NCI-H526 treated with DMSO at 0.1 percent for 48 hours (cell line): ENCODE data around the gene KRTAP12-1.
"Not testable (repeated sequence)": the region's sequence is repeated elsewhere in the genome, so short reads cannot be mapped to it uniquely, and the experiment has no call there.

ENCODE experiments used
- DNase-seq: peaks from one replicate; lab custom pipeline; 2025; lab: John Stamatoyannopoulos, UW

The KRTAP12-1 gene

DNA sequence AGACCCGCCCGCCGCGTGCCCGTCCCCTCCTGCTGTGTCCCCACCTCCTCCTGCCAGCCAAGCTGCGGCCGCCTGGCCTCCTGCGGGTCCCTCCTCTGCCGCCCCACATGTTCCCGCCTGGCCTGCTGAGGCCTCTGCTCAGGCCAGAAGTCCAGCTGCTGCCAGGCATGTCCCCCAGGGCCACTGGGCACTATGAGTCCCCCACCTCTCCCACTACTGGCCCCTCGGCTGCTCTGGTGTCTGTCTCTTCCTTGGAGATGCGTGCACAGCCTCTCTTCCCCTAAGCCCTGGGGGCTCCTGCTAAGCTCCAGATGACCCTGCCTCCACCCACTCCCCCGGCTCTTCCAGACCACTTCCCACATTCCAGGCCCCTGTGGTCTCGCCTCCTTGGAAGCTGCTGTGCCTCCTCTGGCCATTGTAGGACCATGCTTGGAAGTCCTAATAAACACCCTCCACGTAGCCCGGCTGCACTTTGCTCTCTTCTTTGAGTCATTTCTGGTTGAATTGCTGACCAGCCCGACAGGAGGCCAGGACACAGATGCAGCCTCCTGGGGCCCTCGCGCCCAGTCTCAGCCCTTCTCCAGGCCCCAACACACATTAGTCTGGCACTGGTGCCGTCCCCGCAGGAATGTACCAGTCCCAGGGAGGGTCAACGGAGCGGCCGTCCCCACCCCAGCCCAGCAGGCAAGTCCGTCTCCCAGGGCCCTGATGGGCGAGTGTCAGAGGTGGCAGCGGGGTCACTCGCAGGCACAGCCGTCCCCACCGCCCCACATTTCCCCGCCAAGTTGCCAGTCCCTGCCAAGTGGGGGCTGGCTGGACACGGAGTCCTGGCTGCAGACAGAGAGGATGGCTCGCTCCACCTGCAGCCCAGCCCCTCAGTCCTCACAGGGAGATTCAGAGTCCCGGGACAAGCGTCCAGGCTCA, 16.1 kb upstream of the KRTAP12-1 start:
- no peak for DNase-seq

DNA sequence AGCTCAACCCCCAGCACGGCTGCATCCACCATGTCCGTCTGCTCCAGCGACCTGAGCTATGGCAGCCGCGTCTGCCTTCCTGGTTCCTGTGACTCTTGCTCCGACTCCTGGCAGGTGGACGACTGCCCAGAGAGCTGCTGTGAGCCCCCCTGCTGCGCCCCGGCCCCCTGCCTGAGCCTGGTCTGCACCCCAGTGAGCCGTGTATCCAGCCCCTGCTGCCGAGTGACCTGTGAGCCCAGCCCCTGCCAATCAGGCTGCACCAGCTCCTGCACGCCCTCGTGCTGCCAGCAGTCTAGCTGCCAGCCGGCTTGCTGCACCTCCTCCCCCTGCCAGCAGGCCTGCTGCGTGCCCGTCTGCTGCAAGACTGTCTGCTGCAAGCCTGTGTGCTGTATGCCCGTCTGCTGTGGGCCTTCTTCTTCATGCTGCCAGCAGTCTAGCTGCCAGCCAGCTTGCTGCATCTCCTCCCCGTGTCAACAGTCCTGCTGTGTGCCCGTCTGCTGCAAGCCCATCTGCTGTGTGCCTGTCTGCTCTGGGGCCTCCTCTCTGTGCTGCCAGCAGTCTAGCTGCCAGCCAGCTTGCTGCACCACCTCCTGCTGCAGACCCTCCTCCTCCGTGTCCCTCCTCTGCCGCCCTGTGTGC, 15.3 kb upstream of the KRTAP12-1 start, which contains the start of gene KRTAP10-12:
TSS of gene KRTAP10-12 (plus strand) at position 1 of the 639 bp plus-strand sequence. CDS start at position 31, 30 bp downstream.
- not testable (repeated sequence) for DNase-seq

DNA sequence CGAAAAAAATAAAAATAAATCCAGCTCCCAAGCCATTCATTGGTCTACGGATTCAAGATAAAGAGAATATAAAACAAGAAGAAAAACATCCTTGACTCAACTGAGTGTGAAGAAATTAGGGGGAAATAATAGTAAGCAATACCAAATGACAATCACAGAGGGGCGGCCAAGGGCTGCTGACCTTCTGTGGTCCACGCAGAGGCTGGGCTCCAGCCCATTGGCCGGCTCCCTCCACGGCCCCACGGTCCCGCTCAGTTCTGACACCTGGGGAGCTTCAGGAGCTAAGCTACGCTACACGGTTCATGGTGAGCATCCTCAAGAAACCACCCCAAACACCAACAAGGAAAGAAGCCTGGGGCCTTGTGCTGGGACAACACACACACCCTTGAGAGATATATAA, 14.6 kb upstream of the KRTAP12-1 start:
- no peak for DNase-seq

DNA sequence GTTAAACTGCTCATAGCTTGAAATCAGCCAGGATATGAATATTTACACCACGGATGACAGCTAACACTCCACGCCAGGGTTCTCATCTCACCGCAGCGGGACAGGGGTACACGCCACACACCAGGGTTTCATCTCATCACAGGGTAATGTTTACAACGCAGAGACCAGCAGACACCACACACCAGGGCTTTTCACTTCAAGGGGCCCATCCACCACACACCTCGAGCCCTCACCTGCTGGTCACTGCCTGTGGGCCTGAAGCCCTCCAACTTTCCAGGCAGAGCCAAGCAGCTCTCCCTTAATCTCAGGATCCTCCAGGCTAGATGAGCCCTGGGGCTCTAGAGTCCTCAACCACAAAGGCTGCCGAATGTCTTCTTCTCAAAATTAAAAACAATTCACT, 13.7 kb upstream of the KRTAP12-1 start:
- no peak for DNase-seq

DNA sequence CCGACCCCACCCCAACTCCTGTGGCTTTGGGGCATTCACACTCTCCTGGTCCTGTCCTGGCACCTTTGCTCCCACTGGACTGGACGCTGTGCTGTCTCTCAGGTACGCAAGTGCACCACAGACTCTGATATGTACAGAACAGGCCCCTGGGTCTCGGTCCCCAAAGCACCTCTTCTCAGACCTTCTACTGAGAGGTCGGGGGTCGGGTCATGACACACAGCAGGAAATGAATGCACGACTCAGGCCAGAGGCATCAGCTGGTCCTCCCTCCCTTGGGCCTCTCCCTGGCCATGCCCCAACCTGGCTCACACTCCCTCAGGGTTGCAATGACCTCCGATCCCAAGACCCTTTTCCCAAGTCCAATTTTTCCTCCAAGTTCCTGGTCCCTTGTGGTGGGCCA, 13.2 kb upstream of the KRTAP12-1 start:
- no peak for DNase-seq

DNA sequence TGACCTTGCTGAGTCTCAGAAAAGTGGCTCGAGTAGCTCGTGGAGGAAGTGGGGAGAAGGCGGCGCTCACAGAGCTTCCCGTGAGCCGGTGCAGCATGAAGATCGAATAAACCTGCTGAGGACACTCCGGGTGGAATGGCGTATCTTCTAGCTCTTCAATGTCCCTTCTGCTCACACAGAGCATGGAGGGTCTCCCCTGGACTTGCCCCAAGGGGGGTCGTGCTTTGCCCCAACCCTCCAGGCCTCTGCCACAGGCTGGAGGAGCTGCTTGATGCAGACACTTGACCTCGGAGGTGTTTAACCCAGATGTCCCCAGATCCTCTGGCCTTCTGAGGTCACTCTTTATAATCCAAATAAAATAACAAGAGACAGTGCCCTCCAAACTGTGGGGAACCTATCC, 12.8 kb upstream of the KRTAP12-1 start:
- no peak for DNase-seq

DNA sequence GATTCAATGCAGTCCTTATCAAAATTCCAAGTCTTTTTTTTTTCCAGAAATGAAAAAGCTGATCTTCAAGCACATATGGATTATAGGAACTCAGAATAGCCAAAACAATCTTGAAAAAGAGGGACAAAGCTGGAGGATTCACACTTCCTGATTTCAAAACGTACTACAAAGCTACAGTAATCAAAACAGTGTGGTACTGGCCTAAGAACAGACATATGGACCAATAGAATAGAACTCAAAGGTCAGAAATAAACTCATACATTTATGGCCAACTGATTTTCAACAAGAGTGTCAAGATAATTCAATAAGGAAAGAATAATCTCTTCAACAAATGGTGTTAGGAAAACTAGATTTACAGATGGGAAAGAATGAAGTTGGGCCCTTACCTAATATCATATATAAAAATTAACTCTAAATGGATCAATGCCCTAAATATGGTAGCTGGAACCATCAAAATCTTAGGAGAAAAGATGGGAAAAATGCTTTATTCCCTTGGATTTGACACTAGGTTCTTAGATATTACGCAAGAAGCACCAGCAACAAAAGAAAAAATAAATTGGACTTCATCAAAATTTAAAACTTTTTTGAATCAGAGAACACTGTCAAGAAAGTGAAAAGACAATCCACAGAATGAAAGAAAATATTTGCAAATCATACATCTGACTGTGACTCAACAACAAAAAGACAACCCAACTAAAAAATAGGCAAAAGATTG, 11.0 kb upstream of the KRTAP12-1 start:
- DNase-seq, result no peak

DNA sequence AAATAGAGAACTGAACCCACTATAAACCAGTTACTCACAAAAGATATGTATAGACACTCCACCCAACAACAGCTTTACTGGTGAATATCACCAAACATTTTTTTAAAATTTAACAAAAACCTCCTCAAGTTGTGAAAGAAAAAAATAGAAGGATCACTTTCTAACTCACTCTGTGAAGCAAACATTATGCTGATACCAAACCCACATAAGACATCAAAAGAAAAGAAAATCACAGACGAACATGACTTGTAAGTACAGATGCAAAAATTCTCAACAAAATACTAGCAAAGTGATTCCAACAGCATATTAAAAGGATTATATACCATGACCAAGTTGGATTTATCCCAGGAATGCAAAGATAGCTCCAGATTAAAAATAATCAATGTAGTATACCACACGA, 9.7 kb upstream of the KRTAP12-1 start:
- no peak for DNase-seq

DNA sequence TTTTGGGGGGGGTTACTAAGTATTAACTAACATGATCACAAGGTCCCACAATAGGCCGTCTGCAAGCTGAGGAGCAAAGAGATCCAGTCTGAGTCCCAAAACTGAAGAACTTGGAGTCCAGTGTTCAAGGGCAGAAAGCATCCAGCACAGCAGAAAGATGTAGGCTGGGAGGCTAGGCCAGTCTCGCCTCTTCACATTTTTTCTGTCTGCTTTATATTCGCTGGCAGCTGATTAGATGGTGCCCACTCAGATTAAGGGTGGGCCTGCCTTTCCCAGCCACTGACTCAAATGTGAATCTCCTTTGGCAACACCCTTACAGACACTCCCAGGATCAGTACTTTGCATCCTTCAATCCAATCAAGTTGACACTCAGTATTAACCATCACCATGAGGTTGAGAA, 7.8 kb upstream of the KRTAP12-1 start:
- DNase-seq, result not testable (repeated sequence)

DNA sequence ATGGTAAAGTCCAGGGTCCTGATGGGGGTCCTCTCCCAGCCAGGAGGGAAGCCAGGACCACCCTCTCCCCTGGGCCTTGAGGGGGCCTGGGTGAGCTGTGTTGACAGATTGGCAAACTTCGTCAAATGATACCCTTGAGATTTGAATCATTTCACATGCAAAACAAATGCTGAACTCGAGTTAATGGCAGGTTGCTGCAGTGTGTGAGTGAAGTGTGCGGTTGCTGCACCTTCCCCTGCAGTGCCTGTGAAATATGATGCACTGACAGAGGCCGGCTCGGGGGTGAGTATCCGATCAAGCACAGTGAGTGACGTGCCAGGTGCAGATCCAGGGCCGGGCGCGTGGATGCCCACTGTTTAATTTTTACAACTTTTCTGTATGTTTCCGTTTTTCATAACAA, 5.7 kb upstream of the KRTAP12-1 start:
- DNase-seq, result peak; percentile 10

DNA sequence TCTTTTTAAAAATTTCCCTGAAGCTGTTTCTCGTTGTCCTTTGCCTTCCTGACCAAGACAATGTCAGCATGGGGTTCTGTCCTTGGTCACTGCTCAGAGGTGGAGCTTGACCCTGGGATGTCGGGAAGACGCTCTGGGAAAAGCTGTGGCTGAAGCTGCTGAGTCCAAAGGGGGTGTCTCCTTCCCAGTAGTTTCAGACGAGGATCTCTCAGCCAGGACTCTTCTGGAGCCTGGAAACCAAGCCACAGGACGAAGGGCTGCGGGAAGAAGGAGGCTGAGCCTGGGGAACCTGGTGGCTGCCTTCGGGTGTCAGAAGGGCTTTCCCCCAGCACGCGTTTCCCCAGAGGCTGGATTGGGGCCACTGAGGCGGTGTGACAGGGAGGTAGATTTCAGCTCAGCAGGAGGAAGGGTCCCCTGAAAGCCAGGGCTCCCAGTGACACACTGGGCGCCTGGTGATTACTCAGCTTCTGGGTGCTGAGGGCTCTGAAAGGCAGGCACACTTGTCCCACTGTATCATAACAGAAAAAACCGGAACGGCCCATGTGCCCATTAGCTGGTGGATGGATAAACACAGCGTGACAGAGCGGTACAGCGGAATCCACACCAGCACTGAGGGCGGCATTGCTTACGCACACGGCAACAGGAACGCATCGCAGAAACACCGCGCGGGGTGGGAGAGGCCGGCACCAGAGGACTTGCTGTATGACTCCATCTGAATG, 5.0 kb upstream of the KRTAP12-1 start:
- DNase-seq, result no peak

DNA sequence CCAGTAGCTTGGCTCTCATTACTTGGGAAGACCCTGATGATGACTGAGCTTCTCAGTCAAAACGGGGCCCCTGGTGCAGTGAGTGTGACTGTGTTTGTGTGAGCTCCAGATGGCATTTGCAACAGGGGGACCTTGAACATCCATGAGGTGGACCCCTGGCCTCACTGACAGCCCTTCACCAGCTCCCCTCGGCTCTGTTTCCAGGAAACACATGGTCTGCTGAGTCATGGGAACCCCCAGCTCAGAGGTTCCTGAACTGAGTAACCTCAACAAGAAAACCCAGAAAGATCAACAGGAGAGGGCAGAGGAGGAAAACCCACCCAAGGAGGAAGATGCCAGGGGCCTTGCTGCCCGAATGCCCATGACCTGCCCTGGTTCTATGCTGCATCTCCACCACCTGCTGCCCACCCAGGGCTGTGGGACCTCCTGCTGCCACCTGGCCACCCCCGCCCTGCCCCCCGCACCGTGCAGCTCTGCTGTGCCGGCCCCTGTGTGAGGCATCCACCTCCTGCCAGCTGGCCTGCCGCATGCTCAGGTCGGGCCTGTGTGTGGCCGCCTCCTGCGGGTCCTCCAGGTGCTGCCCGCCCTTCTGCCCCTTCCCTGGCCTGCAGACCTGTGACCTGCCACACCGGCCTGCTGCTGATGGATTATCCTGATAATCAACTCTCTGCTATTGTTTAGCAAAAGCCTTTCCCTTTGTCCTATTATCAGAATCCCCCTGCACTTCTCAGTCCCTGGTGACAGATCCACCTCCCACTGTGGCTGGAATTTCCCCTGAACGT, 4.2 kb upstream of the KRTAP12-1 start:
- DNase-seq, result no peak

DNA sequence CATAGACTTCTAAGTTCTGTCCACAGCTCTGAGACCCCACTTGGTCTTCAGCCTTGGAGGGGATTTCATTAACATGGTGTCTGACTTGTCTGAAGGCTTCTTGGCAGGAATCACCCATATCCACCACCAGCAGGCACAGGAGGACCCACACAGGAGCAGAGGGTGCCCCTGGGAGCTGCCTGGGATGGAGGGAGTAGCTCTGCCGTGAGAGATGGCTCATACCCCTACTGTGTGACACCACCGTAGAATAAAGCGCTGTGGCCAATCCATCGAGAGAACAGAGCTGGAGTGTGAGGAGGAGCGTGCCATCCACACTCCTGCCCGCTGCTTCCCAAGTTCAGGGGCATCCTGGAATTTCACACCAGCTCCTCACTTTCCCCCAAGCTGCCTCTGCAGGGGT, 3.1 kb upstream of the KRTAP12-1 start:
- not testable (repeated sequence) for DNase-seq

DNA sequence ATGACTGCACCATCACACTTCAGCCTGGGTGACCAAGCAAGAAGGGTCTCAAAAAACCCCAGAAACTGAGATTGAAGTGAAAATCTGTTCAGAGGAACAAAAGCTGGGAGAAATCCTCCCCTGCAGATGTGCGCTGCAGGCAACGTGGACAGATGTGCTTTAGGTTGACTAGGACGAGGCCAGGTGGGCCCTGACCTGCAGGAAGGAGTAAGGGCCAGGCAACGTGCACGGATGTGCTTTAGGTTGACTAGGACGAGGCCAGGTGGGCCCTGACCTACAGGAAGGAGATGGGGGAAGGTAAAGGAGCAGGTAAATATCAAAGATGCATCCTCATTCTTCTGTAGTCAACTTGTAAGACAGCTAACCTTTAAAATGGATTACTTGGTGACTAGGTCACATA, 2.5 kb upstream of the KRTAP12-1 start:
- no peak for DNase-seq

DNA sequence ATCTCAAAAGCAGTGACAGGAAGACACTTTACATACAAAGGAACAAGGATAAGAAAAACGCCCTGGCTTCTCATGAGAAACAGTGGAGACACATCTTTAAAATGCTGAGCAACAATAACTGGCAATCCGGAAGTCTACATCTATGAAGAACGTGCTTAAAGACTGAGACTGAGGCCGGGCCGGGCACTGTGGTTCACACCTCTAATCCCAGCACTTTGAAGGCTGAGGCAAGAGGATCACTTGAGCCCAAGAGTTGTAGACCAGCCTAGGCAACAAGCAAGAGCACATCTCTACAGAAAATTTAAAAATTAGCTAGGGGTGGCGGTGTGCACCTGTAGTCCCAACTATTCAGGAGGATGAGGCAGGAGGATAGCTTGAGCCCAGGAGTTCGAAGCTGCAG, 2.1 kb upstream of the KRTAP12-1 start:
- DNase-seq, result no peak

DNA sequence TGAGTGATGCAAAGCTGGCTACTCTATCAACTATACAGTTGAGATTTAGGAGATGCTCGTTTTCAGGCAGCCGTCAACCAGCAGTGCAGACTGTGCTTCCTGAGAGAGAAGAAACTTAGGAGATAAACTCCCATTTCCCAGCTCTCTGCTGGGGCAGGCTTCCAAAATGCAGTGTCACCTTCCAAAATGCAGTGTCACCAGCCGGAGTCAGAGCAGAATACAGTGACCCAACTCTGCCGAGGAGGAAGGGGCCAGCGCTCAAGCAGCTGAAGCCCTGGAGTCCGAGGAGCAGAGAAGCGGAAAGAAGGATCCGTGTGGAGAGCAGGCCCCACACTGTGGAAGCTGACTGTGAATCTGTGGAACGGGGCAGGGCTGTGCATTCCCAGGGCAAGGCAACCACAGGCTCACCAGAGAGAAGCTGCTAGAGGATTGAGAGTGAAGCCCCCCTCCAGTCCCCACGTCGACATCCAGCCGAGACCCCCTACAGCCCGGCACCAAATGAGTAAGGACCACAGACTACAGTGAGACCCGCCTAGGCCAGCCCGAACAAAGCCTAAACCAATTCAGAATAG, 703 bp upstream of the KRTAP12-1 start:
- DNase-seq, result no peak

DNA sequence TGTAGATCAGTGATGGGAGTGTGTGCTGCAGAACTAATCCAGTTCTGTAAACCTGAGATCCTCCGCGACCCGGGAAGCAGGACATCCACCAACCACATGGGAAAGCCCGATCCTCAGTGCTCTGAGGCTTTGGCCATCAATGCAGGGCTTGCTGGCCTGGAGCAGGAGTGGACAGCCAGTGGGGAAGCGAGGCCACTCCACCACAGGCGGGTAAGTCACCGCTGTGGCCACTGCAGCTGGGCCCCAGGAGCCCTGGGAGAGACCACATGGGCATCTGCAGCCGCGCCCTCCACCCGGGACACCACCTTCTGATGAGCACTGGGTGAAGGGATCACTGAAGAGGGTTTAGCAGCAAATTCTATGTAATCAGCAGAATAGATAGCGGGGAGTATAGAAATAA, 811 bp downstream of the KRTAP12-1 start:
- DNase-seq, result no peak

DNA sequence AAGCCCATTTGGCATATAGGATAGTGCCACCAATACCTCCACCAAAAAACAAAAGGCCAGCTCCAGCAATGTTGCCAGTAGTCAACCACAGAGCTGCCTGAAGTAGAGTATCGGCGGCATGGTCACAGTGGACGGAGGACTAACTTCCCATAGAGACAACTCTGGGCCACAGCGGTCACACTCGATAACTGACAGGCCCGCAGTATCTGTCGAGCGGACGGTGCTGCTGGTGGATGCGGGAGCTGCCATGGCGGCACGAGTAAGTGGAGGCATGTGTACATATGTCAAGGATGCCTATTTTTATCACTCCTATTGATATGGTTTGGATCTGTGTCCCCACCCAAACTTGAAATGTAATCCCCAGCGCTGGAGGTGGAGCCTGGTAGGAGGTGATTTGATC, 4.1 kb downstream of the KRTAP12-1 start:
- no peak for DNase-seq

DNA sequence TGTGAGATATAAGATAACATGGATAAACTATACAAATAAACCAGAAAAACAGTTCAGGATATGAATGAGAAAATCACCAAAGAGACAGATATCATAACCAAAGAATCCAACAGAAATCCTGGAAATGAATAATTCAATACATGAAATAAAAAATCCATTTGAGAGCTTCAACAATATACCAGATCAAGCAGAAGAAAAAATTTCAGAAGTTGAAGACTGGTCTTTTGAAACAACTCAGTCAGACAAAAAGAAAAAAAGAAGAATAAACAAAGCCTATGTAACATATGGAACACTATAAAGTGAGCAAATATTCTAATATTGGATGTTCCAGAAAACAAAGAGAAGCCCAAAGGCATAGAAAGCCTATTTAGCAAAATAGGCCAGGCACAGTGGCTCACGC, 10.1 kb downstream of the KRTAP12-1 start:
- DNase-seq, result no peak

DNA sequence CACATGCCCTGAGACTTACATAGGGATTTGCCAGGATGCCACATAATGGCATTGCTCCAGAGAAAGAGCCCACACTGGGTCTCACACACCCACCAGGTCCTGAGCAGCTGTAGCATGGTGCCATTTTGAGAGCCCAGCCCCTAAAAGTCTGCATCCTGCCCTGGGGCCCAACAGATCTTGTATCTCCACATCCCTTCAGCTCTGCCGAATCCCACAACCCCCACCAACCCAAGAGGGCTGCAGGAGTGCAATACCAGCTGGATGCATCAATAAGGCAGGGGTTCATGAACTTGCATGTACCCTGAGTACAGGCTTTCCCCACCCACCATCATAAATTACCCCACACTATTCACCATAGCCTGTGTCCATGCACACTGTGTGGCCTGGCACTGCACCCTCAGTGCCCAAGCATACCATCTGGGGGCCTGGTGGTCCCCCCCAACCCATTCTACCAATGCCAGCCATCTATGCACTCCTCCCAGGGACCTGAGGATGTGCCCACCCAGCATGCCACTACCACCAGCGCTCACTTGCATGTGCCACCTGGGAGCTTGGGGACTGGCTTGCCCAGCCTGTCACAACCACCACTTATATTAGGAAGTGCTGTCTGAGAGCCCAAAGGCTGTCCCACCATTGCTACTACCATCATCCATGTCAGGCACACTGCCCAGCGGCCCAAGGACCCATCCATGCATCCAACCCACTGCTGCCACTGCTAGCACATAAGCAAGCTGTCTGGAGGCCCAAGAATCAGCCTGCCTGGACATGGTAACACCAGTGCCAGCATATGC, 11.1 kb downstream of the KRTAP12-1 start:
- DNase-seq, result no peak
